Tibial artery (tissue), 4 donors: ENCODE results near the gene ABHD5.

ENCODE experiments used
- DNase-seq, 2 donors: peaks; one replicate each; pipeline ENCODE4 v3.0.0-alpha.2; 2019
- H3K27ac ChIP-seq, 2 donors: fragments of 200-600 bp; sonication (generic) in 1 of 2; 1 replicate in 1 of 2; 2 replicates in 1 of 2; pipeline ENCODE4 v1.5.1; 2018 to 2019; ENCODE audit warnings: mild to moderate bottlenecking in 1 of 2
- H3K27me3 ChIP-seq, 2 donors: fragments of 200-600 bp; sonication (generic) in 1 of 2; one replicate each; pipeline versions ENCODE4 v1.5.1 to v1.6.0; 2016 to 2019
- H3K36me3 ChIP-seq, 3 donors: fragments of 200-600 bp; sonication (generic) in 2 of 3; one replicate each; pipeline ENCODE4 v1.5.1; 2016 to 2019; ENCODE audit warnings: mild to moderate bottlenecking in 2 of 3
- H3K4me1 ChIP-seq, 4 donors: fragments of 200-600 bp; sonication (generic) in 2 of 4; 1 replicate in 3 of 4; 2 replicates in 1 of 4; pipeline ENCODE4 v1.5.1; 2016 to 2019
- H3K4me3 ChIP-seq, 2 donors: fragments of 200-600 bp; sonication (generic) in 1 of 2; 1 replicate in 1 of 2; 2 replicates in 1 of 2; pipeline ENCODE4 v1.5.1; 2018 to 2019; ENCODE audit warnings: mild to moderate bottlenecking in 2 of 2
- H3K9me3 ChIP-seq, 3 donors: fragments of 200-600 bp; sonication (generic) in 1 of 3; one replicate each; pipeline ENCODE4 v1.5.1; 2016 to 2019
- intact Hi-C: fragments of 100-400 bp; cut with DNase I; formaldehyde crosslinking; loops from one replicate; pipeline ENCODE4 v1.15.0; 2023; ENCODE audit warnings: low total_unique reads
- TF ChIP-seq, protein P1 (sequence below), 2 experiments: fragments of 200-600 bp in 1 of 2; fragments of 450-650 bp in 1 of 2; IDR thresholded peaks; one replicate each; pipeline ENCODE4 v1.5.1; 2017 to 2019; ENCODE audit warnings: antibody characterized with exemption in 2 of 2, mild to moderate bottlenecking in 1 of 2, moderate library complexity in 1 of 2

The ABHD5 gene

DNA sequence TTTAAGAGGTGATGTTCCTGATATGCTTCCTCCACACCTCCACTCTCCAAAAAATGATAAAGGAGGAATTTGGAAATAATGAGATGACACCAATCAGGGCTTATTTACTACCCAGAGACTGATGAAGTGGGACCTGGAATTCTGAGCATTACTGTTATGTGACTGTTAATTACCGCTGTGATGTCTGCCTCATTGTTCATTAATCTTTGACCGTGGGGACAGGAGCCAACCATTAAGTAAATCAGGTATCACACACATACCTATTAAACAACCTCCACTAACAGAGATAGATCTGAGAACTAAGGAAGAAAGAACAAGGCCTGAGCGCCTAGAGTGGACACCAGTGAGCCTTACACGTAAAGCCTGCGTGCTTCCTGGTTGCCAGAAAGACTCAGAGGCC is 37.7 kb downstream of the ABHD5 start:
- H3K27ac ChIP-seq: no peak overlapping the region
- H3K27me3 ChIP-seq: no peaks in the 10 kb centered on the region
- no peak overlapping the region for H3K4me3 ChIP-seq
- intact Hi-C loops: no loop called here
- no peak for DNase-seq
- H3K36me3 ChIP-seq: no peaks in the 10 kb centered on the region
- H3K4me1 ChIP-seq: peaks cover 0 to 8% (median 2%) of the 10 kb centered on the region in 4 donors
- no peaks in the 10 kb centered on the region for H3K9me3 ChIP-seq
- TF ChIP-seq, protein P1, sequence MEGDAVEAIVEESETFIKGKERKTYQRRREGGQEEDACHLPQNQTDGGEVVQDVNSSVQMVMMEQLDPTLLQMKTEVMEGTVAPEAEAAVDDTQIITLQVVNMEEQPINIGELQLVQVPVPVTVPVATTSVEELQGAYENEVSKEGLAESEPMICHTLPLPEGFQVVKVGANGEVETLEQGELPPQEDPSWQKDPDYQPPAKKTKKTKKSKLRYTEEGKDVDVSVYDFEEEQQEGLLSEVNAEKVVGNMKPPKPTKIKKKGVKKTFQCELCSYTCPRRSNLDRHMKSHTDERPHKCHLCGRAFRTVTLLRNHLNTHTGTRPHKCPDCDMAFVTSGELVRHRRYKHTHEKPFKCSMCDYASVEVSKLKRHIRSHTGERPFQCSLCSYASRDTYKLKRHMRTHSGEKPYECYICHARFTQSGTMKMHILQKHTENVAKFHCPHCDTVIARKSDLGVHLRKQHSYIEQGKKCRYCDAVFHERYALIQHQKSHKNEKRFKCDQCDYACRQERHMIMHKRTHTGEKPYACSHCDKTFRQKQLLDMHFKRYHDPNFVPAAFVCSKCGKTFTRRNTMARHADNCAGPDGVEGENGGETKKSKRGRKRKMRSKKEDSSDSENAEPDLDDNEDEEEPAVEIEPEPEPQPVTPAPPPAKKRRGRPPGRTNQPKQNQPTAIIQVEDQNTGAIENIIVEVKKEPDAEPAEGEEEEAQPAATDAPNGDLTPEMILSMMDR (IDR thresholded peaks at IDR 0.05): no peak

DNA sequence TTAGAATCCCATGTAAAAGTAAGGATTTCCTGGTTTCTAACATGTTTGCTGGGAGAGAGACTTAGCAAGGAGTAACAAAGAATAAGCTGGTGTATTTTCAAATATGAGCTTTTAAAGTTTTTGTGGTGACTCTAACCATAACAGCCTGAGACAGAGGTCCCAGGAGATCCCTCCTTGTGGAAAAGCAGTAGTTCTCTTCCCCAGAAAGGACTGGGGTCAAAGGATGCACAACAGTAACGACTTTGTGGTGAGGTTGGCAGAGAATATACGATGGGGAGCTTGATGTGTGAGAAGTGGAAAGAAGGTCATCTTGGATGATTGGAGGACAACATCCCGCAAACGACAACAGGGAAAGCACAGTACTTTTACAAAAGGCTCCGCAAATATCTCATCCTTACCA is 38.2 kb downstream of the ABHD5 start:
- Histone ChIP-seq H3K36me3 (no peaks in the 10 kb centered on the region), H3K4me3 (no peak overlapping the region), H3K4me1 (peaks cover 0 to 11% (median 5%) of the 10 kb centered on the region in 4 donors), H3K9me3 (no peaks in the 10 kb centered on the region), H3K27me3 (no peaks in the 10 kb centered on the region), H3K27ac (no peak overlapping the region)
- intact Hi-C loops: no loop called here
- no peak for DNase-seq
- TF ChIP-seq, protein P1 (IDR thresholded peaks at IDR 0.05): no peak

DNA sequence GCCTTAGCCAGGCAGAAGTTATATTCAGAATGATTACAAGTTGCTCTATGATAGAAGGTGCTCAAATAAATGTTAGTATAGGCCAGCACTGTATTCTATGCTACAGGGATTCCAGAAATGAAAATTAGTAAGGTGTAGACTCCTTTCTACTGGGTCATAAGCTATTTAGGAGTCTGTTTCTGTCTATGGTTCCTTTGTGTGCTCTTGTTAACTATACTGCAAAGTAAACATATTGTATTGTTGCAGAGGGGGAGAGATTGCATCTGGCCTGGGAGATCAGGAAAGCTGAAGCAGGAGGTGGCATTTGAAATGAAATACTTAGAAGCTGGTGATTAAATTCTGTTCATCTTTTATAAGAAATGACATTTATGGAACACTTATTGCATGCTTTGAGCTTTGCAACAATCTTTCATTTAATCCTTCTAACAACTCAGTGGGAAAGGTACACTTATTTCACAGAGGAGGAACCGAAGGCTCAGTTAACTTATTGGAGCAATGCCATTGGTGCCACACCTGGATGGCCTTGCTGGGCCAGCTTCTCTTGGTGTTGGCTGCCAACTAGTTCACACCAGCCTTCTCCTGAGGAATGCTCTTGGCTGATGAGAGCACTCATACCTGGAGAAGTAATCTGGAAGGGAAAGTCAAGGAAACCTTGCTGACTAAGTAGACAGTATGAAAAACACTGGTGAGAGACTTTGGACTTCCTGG is 39.1 kb downstream of the ABHD5 start:
- TF ChIP-seq, protein P1 (IDR thresholded peaks at IDR 0.05): no peak
- H3K9me3 ChIP-seq: no peaks in the 10 kb centered on the region
- H3K4me3 ChIP-seq: no peak overlapping the region
- intact Hi-C loops: no loop called here
- DNase-seq: no peak
- peaks cover 0 to 20% (median 14%) of the 10 kb centered on the region in 4 donors for H3K4me1 ChIP-seq
- H3K36me3 ChIP-seq: no peaks in the 10 kb centered on the region
- H3K27ac ChIP-seq: no peak overlapping the region
- no peaks in the 10 kb centered on the region for H3K27me3 ChIP-seq

DNA sequence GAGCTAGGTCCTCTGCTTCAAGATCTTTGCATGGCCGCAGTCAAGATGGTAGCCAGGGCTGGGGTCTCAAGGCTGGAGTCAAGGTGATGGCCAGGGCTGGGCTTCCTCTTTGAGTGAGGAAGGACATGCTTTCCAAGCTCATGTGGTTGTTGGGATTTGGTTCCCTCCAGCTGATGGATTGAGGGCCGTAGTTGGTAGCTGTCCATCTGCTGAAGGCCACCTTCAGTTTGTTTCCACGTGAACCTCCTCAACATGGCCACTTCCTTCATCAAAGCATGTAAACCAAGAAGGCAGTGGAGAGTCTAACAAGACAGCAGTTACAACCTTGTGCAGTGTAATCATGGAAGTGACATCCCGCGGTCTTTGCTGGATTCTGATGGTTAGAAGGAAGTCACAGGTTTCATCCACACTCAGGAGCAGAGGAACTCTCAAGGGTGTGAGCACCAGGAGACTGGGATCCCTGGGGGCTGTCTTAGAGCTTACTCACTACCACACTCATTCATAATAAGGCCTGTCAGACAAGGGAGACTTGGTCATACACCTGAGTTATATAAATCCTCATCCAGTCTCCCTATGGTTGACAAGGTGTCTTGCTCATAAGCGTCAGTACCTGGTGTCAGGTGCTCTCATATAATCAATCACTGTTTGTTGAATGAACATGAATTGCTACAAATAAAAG is 42.1 kb downstream of the ABHD5 start:
- TF ChIP-seq, protein P1 (IDR thresholded peaks at IDR 0.05): no peak
- Histone ChIP-seq H3K27me3 (no peaks in the 10 kb centered on the region), H3K9me3 (no peaks in the 10 kb centered on the region), H3K36me3 (no peaks in the 10 kb centered on the region), H3K27ac (no peak overlapping the region), H3K4me3 (no peak overlapping the region), H3K4me1 (peaks cover 0 to 34% (median 18%) of the 10 kb centered on the region in 4 donors)
- DNase-seq: no peak
- intact Hi-C loops: no loop called here

DNA sequence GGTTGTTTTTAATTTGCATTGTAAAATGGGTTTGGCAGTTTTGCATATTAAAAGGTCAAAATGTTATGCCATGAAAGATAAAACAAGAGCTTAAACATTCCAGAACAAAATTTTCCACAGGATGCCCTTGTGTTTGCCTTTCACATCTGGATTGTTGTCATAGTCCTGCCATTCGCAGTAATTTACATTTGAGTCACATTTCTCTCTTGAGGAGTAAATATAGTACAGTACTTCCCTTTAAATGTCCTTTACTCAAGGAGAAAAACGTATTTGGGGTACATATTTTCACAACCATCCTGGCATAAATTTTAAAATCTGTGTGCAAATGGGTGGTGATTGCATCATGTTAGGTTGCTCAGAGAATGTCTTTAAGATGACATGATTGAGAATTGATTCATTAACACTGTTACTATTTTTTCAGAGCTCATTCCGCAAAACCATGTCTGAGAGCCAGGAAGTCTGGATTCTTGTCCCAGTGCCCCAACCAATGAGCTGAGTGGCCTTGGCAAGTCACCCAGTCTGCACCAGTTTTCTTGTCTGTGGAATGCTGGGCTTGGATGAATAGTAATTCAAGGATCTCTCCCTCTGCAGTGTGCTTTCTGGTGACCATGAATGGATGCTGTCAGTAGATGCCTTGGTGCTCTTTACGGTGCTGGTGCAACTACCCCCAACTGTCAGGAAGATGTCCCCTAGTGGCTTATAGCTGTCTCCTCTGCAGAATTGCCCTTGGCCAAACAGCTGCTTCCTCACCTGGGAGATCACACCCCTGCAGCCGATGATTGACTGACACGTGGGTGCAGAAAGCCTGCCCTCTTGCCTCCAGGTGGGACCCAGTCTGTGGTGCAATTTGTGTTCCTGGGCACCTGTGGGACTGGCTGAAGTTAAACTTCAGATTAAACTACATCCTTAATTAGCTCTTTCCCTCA is 43.0 kb downstream of the ABHD5 start:
- Histone ChIP-seq H3K4me3 (no peak overlapping the region), H3K36me3 (no peaks in the 10 kb centered on the region), H3K27me3 (no peaks in the 10 kb centered on the region), H3K27ac (peak overlapping the region in 1 of 2 donors; percentile 47), H3K4me1 (peaks cover 0 to 34% (median 21%) of the 10 kb centered on the region in 4 donors), H3K9me3 (no peaks in the 10 kb centered on the region)
- intact Hi-C loops: no loop called here
- DNase-seq: peak; percentile 38 to 80
- TF ChIP-seq, protein P1 (IDR thresholded peaks at IDR 0.05): no peak
